K562 (cell line): ENCODE results near the gene HSF5. TPM values are rescaled to one million over a fixed set of nuclear protein-coding genes. Genes with fewer than 3 reads are reported as not detected.

Experiments used
- CBFA2T3 ChIP-seq: fragments of 450-650 bp; IDR thresholded peaks from 2 replicates; pipeline ENCODE4 v1.6.1; 2017
- CBX1 ChIP-seq: sonication (generic); IDR thresholded peaks from 2 replicates; pipeline ENCODE4 v1.6.1; 2016; ENCODE audit warnings: antibody characterized with exemption, low read depth, mild to moderate bottlenecking
- CLOCK ChIP-seq: fragments of 250-450 bp; sonication (Bioruptor Pico); IDR thresholded peaks from 2 replicates; pipeline ENCODE4 v1.4.0; 2020; ENCODE audit warnings: mild to moderate bottlenecking, moderate library complexity, borderline replicate concordance
- ETV6 ChIP-seq, 3 experiments: fragments of 150-350 bp in 1 of 3; sonication (generic) in 1 of 3; formaldehyde crosslinking in 1 of 3; IDR thresholded peaks; 2 replicates each; pipeline versions ENCODE4 v1.6.1 to v1.8.0; 2014 to 2022; ENCODE audit warnings: borderline replicate concordance in 2 of 3, low read depth in 2 of 3, antibody characterized with exemption in 1 of 3, low read length in 1 of 3, mild to moderate bottlenecking in 1 of 3, missing genetic modification reagents in 1 of 3
- GABPA ChIP-seq: fragments of 200-800 bp; sonication (Bioruptor generic); conservative IDR thresholded peaks from 2 replicates; pipeline ENCODE4 v1.6.1; 2016; ENCODE audit warnings: low read depth, missing genetic modification characterization, missing compliant biosample characterization
- MAX ChIP-seq: sonication (generic); formaldehyde crosslinking; IDR thresholded peaks from 2 replicates; pipeline ENCODE4 v1.9.0; 2022; ENCODE audit warnings: mild to moderate bottlenecking, missing genetic modification reagents
- MBD1 ChIP-seq: fragments of 250-450 bp; sonication (Bioruptor Pico); IDR thresholded peaks from 2 replicates; pipeline ENCODE4 v1.8.0; 2022; ENCODE audit warnings: inconsistent platforms
- MED1 ChIP-seq: sonication (generic); formaldehyde crosslinking; IDR thresholded peaks from 2 replicates; pipeline ENCODE4 v1.8.1; 2023; ENCODE audit warnings: missing genetic modification reagents, borderline replicate concordance
- NCOA2 ChIP-seq, 2 experiments: fragments of 450-650 bp; IDR thresholded peaks; 2 replicates each; pipeline ENCODE4 v1.6.1; 2018; ENCODE audit warnings: mild to moderate bottlenecking in 2 of 2, moderate library complexity in 1 of 2; ENCODE audit not compliant: partially characterized antibody in 2 of 2
- NR2C2 ChIP-seq, 2 experiments: fragments of 200-800 bp in 1 of 2; sonication (Bioruptor generic) in 1 of 2; sonication (generic) in 1 of 2; formaldehyde crosslinking in 1 of 2; IDR thresholded peaks; 2 replicates each; pipeline versions ENCODE4 v1.6.1 to v1.8.0; 2016 to 2022; ENCODE audit warnings: mild to moderate bottlenecking in 1 of 2, missing compliant biosample characterization in 1 of 2, missing genetic modification characterization in 1 of 2, missing genetic modification reagents in 1 of 2
- PHF8 ChIP-seq: fragments of 200-600 bp; sonication (generic); IDR thresholded peaks from 2 replicates; pipeline ENCODE4 v1.6.1; 2012; ENCODE audit warnings: mixed run types, mild to moderate bottlenecking, inconsistent platforms, low read length, moderate library complexity, borderline replicate concordance
- PHTF2 ChIP-seq: fragments of 250-450 bp; sonication (Bioruptor Pico); IDR thresholded peaks from 2 replicates; pipeline ENCODE4 v1.5.0; 2021; ENCODE audit warnings: mild to moderate bottlenecking
- PTBP1 ChIP-seq: fragments of 200-400 bp; formaldehyde crosslinking; IDR thresholded peaks from 2 replicates; pipeline ENCODE4 v1.6.1; 2017; ENCODE audit warnings: low read depth, low read length
- SMAD3 ChIP-seq: fragments of 450-650 bp; formaldehyde crosslinking; conservative IDR thresholded peaks from 2 replicates; pipeline ENCODE4 v1.4.0; 2020; ENCODE audit warnings: mild to moderate bottlenecking
- U2AF1 ChIP-seq: fragments of 200-400 bp; formaldehyde crosslinking; optimal IDR thresholded peaks from 2 replicates; pipeline ENCODE3; 2017; ENCODE audit warnings: mild to moderate bottlenecking, low read depth, low read length, moderate library complexity
- ZFP91 ChIP-seq: sonication (generic); formaldehyde crosslinking; IDR thresholded peaks from 2 replicates; pipeline ENCODE4 v1.8.0; 2022; ENCODE audit warnings: mild to moderate bottlenecking, missing genetic modification reagents
- ZNF408 ChIP-seq: fragments of 250-450 bp; sonication (Bioruptor Pico); IDR thresholded peaks from 2 replicates; pipeline ENCODE4 v1.4.0; 2020; ENCODE audit warnings: low read depth, mild to moderate bottlenecking, moderate library complexity
- polyA plus RNA-seq, 8 experiments: library from polyadenylated mRNA; depleted of rRNA in 4 of 8; stranded (reverse) in 5 of 8; unstranded in 3 of 8; fragments of >200 nt; fragmentation: Nextera tagmentation in 2 of 8; fragmentation: Illumina TruSeq in 1 of 8; extraction: Ambion mirVana in 2 of 8; extraction: Trizol in 1 of 8; gene quantifications; 2 replicates each; pipeline versions ENCODE4 v1.2.1 to v1.2.3, GENCODE V29; 2011 to 2014; ENCODE audit warnings: inconsistent platforms in 1 of 8, missing spikeins in 1 of 8
- total RNA-seq, 7 experiments: library from RNA; depleted of rRNA in 6 of 7; stranded (reverse); fragments of >200 nt in 6 of 7; fragmentation: Illumina TruSeq in 2 of 7; extraction: Trizol in 2 of 7; gene quantifications; 2 replicates each; pipeline versions ENCODE4 v1.2.1 to v1.2.3, GENCODE V29; 2011 to 2021; ENCODE audit warnings: low replicate concordance in 1 of 7
- TF ChIP-seq, protein P1 (sequence below): fragments of 450-650 bp; formaldehyde crosslinking; conservative IDR thresholded peaks from 2 replicates; pipeline ENCODE4 v1.4.0; 2022; ENCODE audit warnings: mild to moderate bottlenecking, missing genetic modification characterization

HSF5 gene
- total and polyA plus RNA-seq, 9 of the 15 experiments (the other 6 are each of a cell fraction or from before 2014, with no cell fraction given), result 0.04 TPM; not detected in 8

DNA sequence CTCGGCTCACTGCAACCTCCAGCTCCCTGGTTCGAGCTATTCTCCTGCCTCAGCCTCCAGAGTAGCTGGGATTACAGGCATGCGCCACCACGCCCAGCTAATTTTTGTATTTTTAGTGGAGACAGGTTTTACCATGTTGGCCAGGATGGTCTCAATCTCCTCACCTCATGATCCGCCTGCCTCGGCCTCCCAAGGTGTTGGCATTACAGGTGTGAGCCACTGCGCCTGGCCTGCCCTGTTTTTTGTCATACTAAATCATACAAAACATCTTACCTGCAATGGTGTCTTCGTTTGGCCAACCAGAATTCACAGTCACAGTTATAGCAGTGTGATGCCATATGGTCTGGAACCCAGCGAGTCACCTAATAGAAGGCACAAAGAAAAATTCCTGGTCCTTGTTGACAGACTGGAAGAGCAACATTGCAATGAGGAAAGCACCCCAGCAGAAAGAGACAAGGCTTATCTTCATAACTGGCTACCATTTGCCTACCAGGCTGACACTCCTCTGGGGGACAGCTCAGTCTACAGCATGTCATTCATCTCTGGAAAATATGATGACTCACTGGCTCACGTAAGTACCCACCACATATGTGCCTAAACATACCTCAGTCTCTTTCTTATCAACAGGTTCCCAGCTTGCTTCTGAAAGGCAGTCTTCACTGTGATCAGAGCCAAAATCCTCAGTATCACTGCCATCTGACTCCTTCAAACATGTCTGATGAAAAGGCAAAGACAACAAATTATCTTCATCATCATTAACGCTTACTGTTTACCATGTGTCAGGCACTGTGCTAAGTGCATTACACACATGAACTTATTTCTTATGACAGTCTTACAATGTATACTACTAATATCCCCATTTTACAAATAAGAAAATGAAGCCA, 4.3 kb upstream of the HSF5 start (continued):
- TF ChIP-seq MBD1 (CRISPR knock-in tag), result no peak
- no peak for TF ChIP-seq U2AF1
- peak; percentile 98 for TF ChIP-seq CBFA2T3
- TF ChIP-seq PHTF2 (CRISPR knock-in tag), result no peak
- TF ChIP-seq GABPA (tag), result peak; percentile 36; the same call in 1 of the 2 replicates
- no peak for TF ChIP-seq ZNF408 (CRISPR knock-in tag)
- TF ChIP-seq MAX (CRISPR knock-in tag), result no peak
- no peak for TF ChIP-seq CBX1
- no peak for TF ChIP-seq PTBP1
- TF ChIP-seq NR2C2 (CRISPR knock-in tag; IDR thresholded peaks at IDR 0.05), result no peak
- no peak; the same call in 1 of the 2 replicates for TF ChIP-seq NR2C2 (tag; IDR thresholded peaks at IDR 0.05)
- no peak for TF ChIP-seq MED1 (CRISPR knock-in tag)
- no peak for TF ChIP-seq PHF8
- TF ChIP-seq SMAD3 (CRISPR knock-in tag), result peak; percentile 7; the same call in 1 of the 2 replicates
- TF ChIP-seq, protein P1, sequence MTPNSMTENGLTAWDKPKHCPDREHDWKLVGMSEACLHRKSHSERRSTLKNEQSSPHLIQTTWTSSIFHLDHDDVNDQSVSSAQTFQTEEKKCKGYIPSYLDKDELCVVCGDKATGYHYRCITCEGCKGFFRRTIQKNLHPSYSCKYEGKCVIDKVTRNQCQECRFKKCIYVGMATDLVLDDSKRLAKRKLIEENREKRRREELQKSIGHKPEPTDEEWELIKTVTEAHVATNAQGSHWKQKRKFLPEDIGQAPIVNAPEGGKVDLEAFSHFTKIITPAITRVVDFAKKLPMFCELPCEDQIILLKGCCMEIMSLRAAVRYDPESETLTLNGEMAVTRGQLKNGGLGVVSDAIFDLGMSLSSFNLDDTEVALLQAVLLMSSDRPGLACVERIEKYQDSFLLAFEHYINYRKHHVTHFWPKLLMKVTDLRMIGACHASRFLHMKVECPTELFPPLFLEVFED (CRISPR knock-in tag), result no peak
- no peak for TF ChIP-seq CLOCK (CRISPR knock-in tag)
- no peak for TF ChIP-seq ETV6 (IDR thresholded peaks at IDR 0.05; ENCODE audit: borderline replicate concordance in 1 of 2, low read depth in 2 of 2, low read length in 1 of 2)
- no peak for TF ChIP-seq ETV6 (CRISPR knock-in tag; IDR thresholded peaks at IDR 0.05; ENCODE audit: borderline replicate concordance)
- no peak for TF ChIP-seq ZFP91
- no peak for TF ChIP-seq NCOA2 (IDR thresholded peaks at IDR 0.05; ENCODE audit: partially characterized antibody in 2 of 2)
